ENCODE measurements around the gene CD28.
A peak's percentile ranks its signal among the peaks of the same experiment; 100 is the strongest.

CD28 gene

DNA sequence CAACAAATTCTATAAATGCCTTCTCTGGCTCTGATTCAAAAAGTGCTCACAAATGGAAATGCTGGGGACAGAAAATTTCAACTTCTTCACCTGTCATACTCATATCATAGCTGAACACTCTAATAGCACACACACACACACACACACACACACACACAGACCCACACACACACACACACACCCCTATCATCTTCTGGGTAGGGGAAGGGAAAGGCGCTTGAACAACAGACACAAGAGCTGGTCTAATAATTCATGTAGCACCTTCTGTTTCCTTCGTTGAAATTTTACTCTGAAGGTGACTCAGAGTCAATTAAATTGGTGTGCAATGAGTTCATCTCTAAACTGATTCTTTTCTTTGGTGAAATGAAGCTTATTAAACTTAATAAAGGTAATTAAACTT, 32.9 kb downstream of the CD28 start:
- no peak overlapping the region for H3K4me3 ChIP-seq (ENCODE audit: control insufficient read depth, low read depth, low read length)
- no peak for TF ChIP-seq CTCF (IDR thresholded peaks at IDR 0.05; ENCODE audit: control insufficient read depth, insufficient read depth, low read depth, low read length, missing control alignments)
- DNase-seq (ENCODE audit: low read depth) = no peak

GRCh38 chr2:203740871-203741281, 34.4 kb downstream of the CD28 start:
- no peak for DNase-seq (ENCODE audit: low read depth)
- no peak for TF ChIP-seq CTCF (IDR thresholded peaks at IDR 0.05; ENCODE audit: control insufficient read depth, insufficient read depth, low read depth, low read length, missing control alignments)
- no peak overlapping the region for H3K4me3 ChIP-seq (ENCODE audit: control insufficient read depth, low read depth, low read length)

- TF ChIP-seq CTCF (IDR thresholded peaks at IDR 0.05; ENCODE audit: control insufficient read depth, insufficient read depth, low read depth, low read length, missing control alignments) = no peak
- no peak for DNase-seq (ENCODE audit: low read depth)
- no peak overlapping the region for H3K4me3 ChIP-seq (ENCODE audit: control insufficient read depth, low read depth, low read length)
Measured at GRCh38 chr2:203741566-203741965, 35.1 kb downstream of the CD28 start.

DNA sequence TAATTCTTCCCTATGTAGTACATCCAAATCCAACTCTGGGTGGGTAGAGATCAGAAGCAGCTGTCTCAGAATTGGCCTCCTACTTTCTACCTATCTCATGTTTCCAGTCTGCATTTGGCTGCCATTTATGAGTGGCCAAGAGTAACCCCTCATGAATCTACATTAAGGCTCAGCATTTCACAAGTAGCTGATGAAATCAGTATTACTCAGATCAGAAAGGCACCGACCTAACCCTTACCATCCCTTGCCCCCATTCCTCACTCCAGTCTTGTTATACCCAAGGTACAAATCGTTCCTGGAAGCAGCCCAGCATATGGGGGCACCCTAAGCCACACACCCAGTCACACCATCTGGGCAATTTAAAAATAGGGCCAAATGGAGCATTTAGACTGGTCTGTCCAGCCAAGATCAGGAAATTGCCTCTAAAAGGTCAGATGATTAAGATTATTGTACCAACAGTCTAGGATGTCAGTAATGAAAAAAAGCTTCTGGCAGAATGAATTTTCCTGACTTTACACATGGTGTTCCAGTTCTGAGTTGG, 37.1 kb downstream of the CD28 start:
- no peak for TF ChIP-seq CTCF (IDR thresholded peaks at IDR 0.05; ENCODE audit: control insufficient read depth, insufficient read depth, low read depth, low read length, missing control alignments)
- peak; percentile 55 for DNase-seq (ENCODE audit: low read depth)

GRCh38 chr2:203744091-203744490, 37.7 kb downstream of the CD28 start:
- no peak for DNase-seq (ENCODE audit: low read depth)
- H3K4me3 ChIP-seq (ENCODE audit: control insufficient read depth, low read depth, low read length) = no peak overlapping the region
- TF ChIP-seq CTCF (IDR thresholded peaks at IDR 0.05; ENCODE audit: control insufficient read depth, insufficient read depth, low read depth, low read length, missing control alignments) = no peak

More for the DNA sequence above, 37.1 kb downstream of the CD28 start:
- no peak overlapping the region for H3K4me3 ChIP-seq (ENCODE audit: control insufficient read depth, low read depth, low read length)

DNA sequence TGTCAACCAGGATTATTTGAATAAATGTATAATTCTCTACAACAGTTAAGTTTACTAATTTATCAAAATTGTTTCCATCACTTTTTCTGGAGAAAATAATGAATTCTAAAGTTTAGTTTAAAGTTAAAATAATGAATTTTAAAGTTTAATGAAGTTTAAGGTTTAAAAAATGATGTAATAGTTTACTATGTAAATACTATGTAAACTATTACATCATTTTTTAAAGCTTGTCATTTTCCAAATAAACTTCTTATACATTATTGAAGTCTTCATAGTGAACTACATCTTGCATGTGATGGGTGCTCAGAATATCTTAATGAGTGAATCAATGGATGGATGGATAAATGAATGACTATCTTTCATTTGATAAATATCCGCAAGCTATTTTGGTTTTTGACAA, 38.8 kb downstream of the CD28 start:
- DNase-seq (ENCODE audit: low read depth) = no peak
- H3K4me3 ChIP-seq (ENCODE audit: control insufficient read depth, low read depth, low read length) = no peak overlapping the region
- TF ChIP-seq CTCF (IDR thresholded peaks at IDR 0.05; ENCODE audit: control insufficient read depth, insufficient read depth, low read depth, low read length, missing control alignments) = no peak

Data from AG09309 (cell line).